ENCODE data around the gene FFAR2.

FFAR2 gene

GRCh38 chr19:35493971-35494370, 45.9 kb downstream of the FFAR2 start:
- H3K27ac ChIP-seq = no peak overlapping the region
- TF ChIP-seq CTCF (IDR thresholded peaks at IDR 0.05) = no peak

- no peak overlapping the region for H3K27ac ChIP-seq
- peak; percentile 94 for TF ChIP-seq CTCF (IDR thresholded peaks at IDR 0.05)
- no peak for TF ChIP-seq ZFX (IDR thresholded peaks at IDR 0.05; ENCODE audit: borderline replicate concordance)
Measured at GRCh38 chr19:35495107-35496064, 47.3 kb downstream of the FFAR2 start.

GRCh38 chr19:35497406-35497805, 49.3 kb downstream of the FFAR2 start:
- H3K27ac ChIP-seq = no peak overlapping the region
- no peak for TF ChIP-seq CTCF (IDR thresholded peaks at IDR 0.05)
- TF ChIP-seq ZFX (IDR thresholded peaks at IDR 0.05; ENCODE audit: borderline replicate concordance) = no peak

- no peak overlapping the region for H3K27ac ChIP-seq
- no peak for TF ChIP-seq CTCF (IDR thresholded peaks at IDR 0.05)
- TF ChIP-seq ZFX (IDR thresholded peaks at IDR 0.05; ENCODE audit: borderline replicate concordance) = no peak
Measured at GRCh38 chr19:35498220-35498619, 50.2 kb downstream of the FFAR2 start.

- no peak for TF ChIP-seq ZFX (IDR thresholded peaks at IDR 0.05; ENCODE audit: borderline replicate concordance)
- TF ChIP-seq CTCF (IDR thresholded peaks at IDR 0.05) = no peak
- no peak overlapping the region for H3K27ac ChIP-seq
Measured at GRCh38 chr19:35498984-35499527, 51.0 kb downstream of the FFAR2 start.

GRCh38 chr19:35500611-35501010, 52.6 kb downstream of the FFAR2 start:
- TF ChIP-seq ZFX (IDR thresholded peaks at IDR 0.05; ENCODE audit: borderline replicate concordance) (no peak), CTCF (IDR thresholded peaks at IDR 0.05) (no peak)
- H3K27ac ChIP-seq = no peak overlapping the region
